ENCODE measurements around the gene PRKG1.

PRKG1 gene

DNA sequence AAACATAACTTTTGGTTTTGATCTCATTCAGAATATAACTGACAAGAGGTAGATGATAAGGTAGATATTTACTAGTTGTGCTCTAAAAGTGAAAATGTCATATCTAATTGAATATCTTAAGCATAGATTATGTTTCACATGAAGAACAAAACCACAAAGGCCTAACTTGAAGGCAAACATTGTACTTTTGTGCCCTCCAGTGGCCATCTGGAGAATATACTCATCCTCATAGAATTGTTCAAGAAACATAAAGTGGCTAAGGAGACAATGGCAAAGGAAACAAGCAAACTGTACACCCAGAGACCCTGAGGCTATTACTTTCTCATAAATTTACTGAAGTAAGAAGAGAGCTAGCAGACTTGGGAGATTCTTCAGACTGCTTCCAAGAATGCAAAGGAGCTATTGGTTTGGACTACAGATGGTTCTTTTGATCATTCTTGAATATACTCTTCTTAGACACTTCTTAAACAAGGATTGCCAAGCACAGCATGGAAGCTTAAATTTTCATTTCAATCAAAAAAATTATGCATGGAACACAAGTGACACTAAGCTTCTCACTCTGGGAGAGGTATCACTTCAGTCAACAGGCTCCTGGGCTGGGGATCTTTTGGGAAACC, 1141.6 kb downstream of the PRKG1 start:
- no peak overlapping the region for H3K27ac ChIP-seq (ENCODE audit: low read depth, low read length)
- no peak overlapping the region for H3K9ac ChIP-seq (ENCODE audit: low read length in 5 of 5)
- no peaks in the 10 kb centered on the region for H3K27me3 ChIP-seq (ENCODE audit: control insufficient read depth in 5 of 5, insufficient read depth in 4 of 5, low read length in 5 of 5)
- H3K4me3 ChIP-seq (ENCODE audit: low read depth in 1 of 5, low read length in 5 of 5), result no peak overlapping the region
- H3K36me3 ChIP-seq (ENCODE audit: control insufficient read depth in 5 of 5, insufficient read depth in 5 of 5, low read length in 5 of 5), result no peaks in the 10 kb centered on the region
- H3K4me1 ChIP-seq (ENCODE audit: control insufficient read depth in 5 of 5, insufficient read depth in 5 of 5, low read length in 5 of 5), result peaks cover 0 to 10% (median 0%) of the 10 kb centered on the region in 5 donors
- H3K9me3 ChIP-seq (ENCODE audit: control insufficient read depth in 5 of 5, low read length in 5 of 5), result no peaks in the 10 kb centered on the region

DNA sequence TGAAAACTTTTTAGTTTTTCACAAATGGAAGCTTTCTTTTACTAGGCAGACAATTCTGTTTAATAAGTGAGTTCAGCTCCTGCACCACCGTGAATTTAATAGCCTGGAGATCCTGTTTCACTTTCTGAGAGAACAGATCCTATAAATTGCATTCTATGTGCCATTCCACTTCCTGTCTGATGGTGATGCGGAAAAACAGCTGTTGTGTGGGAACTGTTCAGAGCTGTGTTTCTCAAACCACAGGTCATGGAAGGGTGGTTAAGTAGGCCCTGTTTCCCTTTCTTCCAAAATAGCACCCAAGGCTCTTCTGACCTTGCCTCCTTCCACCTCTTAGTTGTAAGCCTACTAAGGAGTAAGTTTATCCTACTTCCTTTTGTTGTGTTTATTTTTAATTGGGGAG, 1142.6 kb downstream of the PRKG1 start:
- H3K27ac ChIP-seq (ENCODE audit: low read depth, low read length), result no peak overlapping the region
- H3K4me1 ChIP-seq (ENCODE audit: control insufficient read depth in 5 of 5, insufficient read depth in 5 of 5, low read length in 5 of 5), result peaks cover 0 to 10% (median 0%) of the 10 kb centered on the region in 5 donors
- no peak overlapping the region for H3K4me3 ChIP-seq (ENCODE audit: low read depth in 1 of 5, low read length in 5 of 5)
- H3K9me3 ChIP-seq (ENCODE audit: control insufficient read depth in 5 of 5, low read length in 5 of 5), result no peaks in the 10 kb centered on the region
- no peaks in the 10 kb centered on the region for H3K36me3 ChIP-seq (ENCODE audit: control insufficient read depth in 5 of 5, insufficient read depth in 5 of 5, low read length in 5 of 5)
- H3K27me3 ChIP-seq (ENCODE audit: control insufficient read depth in 5 of 5, insufficient read depth in 4 of 5, low read length in 5 of 5), result no peaks in the 10 kb centered on the region
- no peak overlapping the region for H3K9ac ChIP-seq (ENCODE audit: low read length in 5 of 5)

DNA sequence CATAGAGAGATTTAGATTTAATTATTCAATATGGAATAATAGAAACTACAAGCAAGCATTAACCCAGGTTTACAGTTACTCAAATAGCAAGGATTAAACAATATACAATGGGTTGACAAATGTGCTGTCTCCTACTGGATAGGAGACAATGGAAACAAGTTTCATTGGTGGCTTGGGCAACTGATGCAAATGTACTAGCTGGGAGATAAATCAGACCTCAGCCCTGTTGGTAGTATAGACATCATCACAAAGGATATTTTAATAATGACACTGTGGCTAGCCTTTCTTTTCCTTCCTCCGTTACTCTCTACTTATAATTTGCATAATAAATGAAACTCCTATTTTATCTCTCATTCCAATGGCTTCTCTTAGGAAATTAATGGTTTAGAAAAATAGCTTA, 1143.2 kb downstream of the PRKG1 start:
- Histone ChIP-seq H3K36me3 (ENCODE audit: control insufficient read depth in 5 of 5, insufficient read depth in 5 of 5, low read length in 5 of 5) (no peaks in the 10 kb centered on the region), H3K27me3 (ENCODE audit: control insufficient read depth in 5 of 5, insufficient read depth in 4 of 5, low read length in 5 of 5) (no peaks in the 10 kb centered on the region), H3K4me1 (ENCODE audit: control insufficient read depth in 5 of 5, insufficient read depth in 5 of 5, low read length in 5 of 5) (peaks cover 0 to 6% (median 0%) of the 10 kb centered on the region in 5 donors), H3K9me3 (ENCODE audit: control insufficient read depth in 5 of 5, low read length in 5 of 5) (no peaks in the 10 kb centered on the region), H3K9ac (ENCODE audit: low read length in 5 of 5) (no peak overlapping the region), H3K27ac (ENCODE audit: low read depth, low read length) (no peak overlapping the region), H3K4me3 (ENCODE audit: low read depth in 1 of 5, low read length in 5 of 5) (no peak overlapping the region)

DNA sequence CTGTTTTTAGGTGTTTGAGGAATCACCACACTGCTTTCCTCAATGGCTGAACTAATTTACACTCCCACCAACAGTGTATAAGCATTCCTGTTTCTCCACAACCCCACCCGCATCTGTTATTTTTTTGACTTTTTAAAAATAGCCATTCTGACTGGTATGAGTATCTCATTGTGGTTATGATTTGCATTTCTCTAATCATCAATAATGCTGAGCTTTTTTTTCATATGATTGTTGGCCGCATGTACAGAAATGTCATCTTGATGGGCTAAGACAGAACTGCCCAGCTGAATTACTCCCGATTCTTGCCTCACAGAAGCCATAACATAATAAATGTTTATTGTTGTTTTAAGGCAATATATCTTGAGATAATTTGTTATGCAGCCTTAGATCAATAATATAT, 1146.7 kb downstream of the PRKG1 start:
- H3K9ac ChIP-seq (ENCODE audit: low read length in 5 of 5), result no peak overlapping the region
- H3K27me3 ChIP-seq (ENCODE audit: control insufficient read depth in 5 of 5, insufficient read depth in 4 of 5, low read length in 5 of 5), result no peaks in the 10 kb centered on the region
- no peak overlapping the region for H3K4me3 ChIP-seq (ENCODE audit: low read depth in 1 of 5, low read length in 5 of 5)
- no peaks in the 10 kb centered on the region for H3K36me3 ChIP-seq (ENCODE audit: control insufficient read depth in 5 of 5, insufficient read depth in 5 of 5, low read length in 5 of 5)
- peaks cover 0 to 6% (median 0%) of the 10 kb centered on the region in 5 donors for H3K4me1 ChIP-seq (ENCODE audit: control insufficient read depth in 5 of 5, insufficient read depth in 5 of 5, low read length in 5 of 5)
- H3K9me3 ChIP-seq (ENCODE audit: control insufficient read depth in 5 of 5, low read length in 5 of 5), result no peaks in the 10 kb centered on the region
- no peak overlapping the region for H3K27ac ChIP-seq (ENCODE audit: low read depth, low read length)

DNA sequence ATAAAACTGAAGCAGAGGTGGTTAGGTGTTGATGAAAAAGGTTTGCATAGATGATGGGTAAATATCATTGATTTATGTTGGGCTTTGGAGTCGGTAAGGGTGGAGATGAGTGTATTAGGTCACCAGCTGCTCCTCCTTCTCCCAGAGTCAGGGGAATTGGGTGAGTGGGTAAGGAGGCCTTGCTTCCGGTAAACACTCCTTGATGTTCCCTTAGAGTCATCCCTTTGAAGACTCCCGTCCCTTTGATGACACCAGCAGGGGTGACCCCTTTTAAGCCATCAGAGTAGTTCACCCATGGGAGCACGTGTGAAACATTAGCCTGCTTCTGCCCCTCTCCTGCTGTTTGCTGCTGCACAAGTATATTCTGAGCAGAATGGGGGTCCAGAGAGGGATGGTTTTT, 1147.6 kb downstream of the PRKG1 start:
- H3K27ac ChIP-seq (ENCODE audit: low read depth, low read length), result no peak overlapping the region
- no peak overlapping the region for H3K4me3 ChIP-seq (ENCODE audit: low read depth in 1 of 5, low read length in 5 of 5)
- no peaks in the 10 kb centered on the region for H3K36me3 ChIP-seq (ENCODE audit: control insufficient read depth in 5 of 5, insufficient read depth in 5 of 5, low read length in 5 of 5)
- H3K27me3 ChIP-seq (ENCODE audit: control insufficient read depth in 5 of 5, insufficient read depth in 4 of 5, low read length in 5 of 5), result no peaks in the 10 kb centered on the region
- no peaks in the 10 kb centered on the region for H3K9me3 ChIP-seq (ENCODE audit: control insufficient read depth in 5 of 5, low read length in 5 of 5)
- no peak overlapping the region for H3K9ac ChIP-seq (ENCODE audit: low read length in 5 of 5)
- H3K4me1 ChIP-seq (ENCODE audit: control insufficient read depth in 5 of 5, insufficient read depth in 5 of 5, low read length in 5 of 5), result peaks cover 0 to 4% (median 0%) of the 10 kb centered on the region in 5 donors

DNA sequence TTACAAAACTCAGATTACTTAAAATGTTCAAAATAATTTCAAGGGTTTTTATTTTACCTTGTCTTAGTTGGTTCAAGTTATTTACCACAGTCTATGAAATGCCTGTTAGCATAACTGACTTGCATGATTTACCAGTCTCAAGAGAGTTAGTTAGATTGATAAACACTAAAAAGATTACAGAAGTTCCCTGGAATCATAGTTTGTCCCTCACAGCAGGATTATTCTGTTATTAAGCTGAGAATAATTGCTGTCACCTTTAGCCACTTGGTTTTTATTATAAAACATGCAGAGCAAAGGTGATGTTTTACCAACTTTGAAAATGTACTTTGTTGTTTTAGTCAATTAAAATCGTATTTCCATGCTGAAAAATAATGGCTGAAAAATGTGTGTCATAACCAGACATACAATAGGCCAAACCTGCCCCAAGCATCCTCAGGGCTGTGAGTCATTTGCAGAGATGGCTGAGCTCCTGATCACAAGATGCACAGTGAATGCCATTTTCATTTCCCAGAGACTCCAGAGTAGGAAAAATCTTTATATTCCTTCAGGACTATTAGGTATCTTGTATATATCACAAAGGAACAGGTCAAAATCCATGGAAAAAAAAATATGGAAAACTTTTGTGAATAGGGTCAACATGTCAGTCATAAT, 1152.0 kb downstream of the PRKG1 start:
- Histone ChIP-seq H3K36me3 (ENCODE audit: control insufficient read depth in 5 of 5, insufficient read depth in 5 of 5, low read length in 5 of 5) (no peaks in the 10 kb centered on the region), H3K9me3 (ENCODE audit: control insufficient read depth in 5 of 5, low read length in 5 of 5) (no peaks in the 10 kb centered on the region), H3K4me3 (ENCODE audit: low read depth in 1 of 5, low read length in 5 of 5) (no peak overlapping the region), H3K27ac (ENCODE audit: low read depth, low read length) (no peak overlapping the region), H3K27me3 (ENCODE audit: control insufficient read depth in 5 of 5, insufficient read depth in 4 of 5, low read length in 5 of 5) (no peaks in the 10 kb centered on the region), H3K4me1 (ENCODE audit: control insufficient read depth in 5 of 5, insufficient read depth in 5 of 5, low read length in 5 of 5) (no peaks in the 10 kb centered on the region), H3K9ac (ENCODE audit: low read length in 5 of 5) (no peak overlapping the region)

DNA sequence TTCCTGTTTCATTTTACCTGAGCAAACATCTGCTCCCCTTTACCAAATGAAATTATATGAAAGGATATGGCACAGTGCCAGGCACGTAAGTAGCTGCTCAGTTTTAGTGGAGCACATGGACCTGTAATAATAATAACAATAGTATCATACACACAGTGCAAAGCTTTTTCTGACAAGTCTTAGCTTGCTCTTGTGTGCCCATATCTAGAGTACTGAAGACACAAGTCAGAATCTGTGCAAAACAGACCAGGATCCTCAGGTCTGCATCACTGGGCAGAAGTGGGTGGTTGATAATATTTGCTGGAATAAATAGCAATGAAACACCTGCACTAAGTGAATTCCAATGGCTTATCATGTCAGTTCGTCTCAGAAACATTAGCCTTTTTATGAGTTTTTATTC, 1154.3 kb downstream of the PRKG1 start:
- Histone ChIP-seq H3K27ac (ENCODE audit: low read depth, low read length) (no peak overlapping the region), H3K9me3 (ENCODE audit: control insufficient read depth in 5 of 5, low read length in 5 of 5) (no peaks in the 10 kb centered on the region), H3K9ac (ENCODE audit: low read length in 5 of 5) (no peak overlapping the region), H3K4me1 (ENCODE audit: control insufficient read depth in 5 of 5, insufficient read depth in 5 of 5, low read length in 5 of 5) (no peaks in the 10 kb centered on the region), H3K36me3 (ENCODE audit: control insufficient read depth in 5 of 5, insufficient read depth in 5 of 5, low read length in 5 of 5) (no peaks in the 10 kb centered on the region), H3K27me3 (ENCODE audit: control insufficient read depth in 5 of 5, insufficient read depth in 4 of 5, low read length in 5 of 5) (no peaks in the 10 kb centered on the region), H3K4me3 (ENCODE audit: low read depth in 1 of 5, low read length in 5 of 5) (no peak overlapping the region)

DNA sequence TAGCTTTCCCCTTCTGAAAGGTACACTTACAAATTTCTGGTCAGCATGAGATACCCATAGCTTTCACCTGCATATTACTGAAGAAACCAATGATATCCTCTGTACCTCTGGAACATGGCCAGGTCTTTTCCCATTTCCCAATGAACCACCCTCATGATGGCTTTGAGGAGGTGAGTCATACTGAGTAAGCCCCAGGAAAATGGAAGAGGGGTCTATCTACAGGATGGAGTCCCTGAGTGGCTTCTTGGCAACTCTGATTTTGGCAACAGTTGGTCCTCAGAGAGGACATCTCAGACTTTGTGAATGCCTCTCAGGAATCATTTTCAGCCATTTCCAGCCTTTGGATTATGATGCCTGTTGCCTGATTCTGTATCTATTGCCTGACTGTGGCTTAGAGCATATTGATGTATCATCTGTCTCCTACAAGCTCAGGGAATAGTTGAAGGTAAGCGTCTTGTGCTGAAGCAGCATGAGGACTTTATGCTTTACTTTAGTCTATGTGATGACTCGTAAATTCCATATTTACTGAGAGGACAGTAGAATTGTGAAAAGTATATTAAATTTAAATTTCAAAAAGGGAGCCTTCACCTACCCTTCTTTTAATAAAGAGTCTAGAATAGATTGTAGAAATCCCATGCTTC, 1155.1 kb downstream of the PRKG1 start:
- H3K9ac ChIP-seq (ENCODE audit: low read length in 5 of 5), result no peak overlapping the region
- no peaks in the 10 kb centered on the region for H3K27me3 ChIP-seq (ENCODE audit: control insufficient read depth in 5 of 5, insufficient read depth in 4 of 5, low read length in 5 of 5)
- H3K4me1 ChIP-seq (ENCODE audit: control insufficient read depth in 5 of 5, insufficient read depth in 5 of 5, low read length in 5 of 5), result no peaks in the 10 kb centered on the region
- no peak overlapping the region for H3K27ac ChIP-seq (ENCODE audit: low read depth, low read length)
- H3K4me3 ChIP-seq (ENCODE audit: low read depth in 1 of 5, low read length in 5 of 5), result no peak overlapping the region
- no peaks in the 10 kb centered on the region for H3K36me3 ChIP-seq (ENCODE audit: control insufficient read depth in 5 of 5, insufficient read depth in 5 of 5, low read length in 5 of 5)
- H3K9me3 ChIP-seq (ENCODE audit: control insufficient read depth in 5 of 5, low read length in 5 of 5), result no peaks in the 10 kb centered on the region

DNA sequence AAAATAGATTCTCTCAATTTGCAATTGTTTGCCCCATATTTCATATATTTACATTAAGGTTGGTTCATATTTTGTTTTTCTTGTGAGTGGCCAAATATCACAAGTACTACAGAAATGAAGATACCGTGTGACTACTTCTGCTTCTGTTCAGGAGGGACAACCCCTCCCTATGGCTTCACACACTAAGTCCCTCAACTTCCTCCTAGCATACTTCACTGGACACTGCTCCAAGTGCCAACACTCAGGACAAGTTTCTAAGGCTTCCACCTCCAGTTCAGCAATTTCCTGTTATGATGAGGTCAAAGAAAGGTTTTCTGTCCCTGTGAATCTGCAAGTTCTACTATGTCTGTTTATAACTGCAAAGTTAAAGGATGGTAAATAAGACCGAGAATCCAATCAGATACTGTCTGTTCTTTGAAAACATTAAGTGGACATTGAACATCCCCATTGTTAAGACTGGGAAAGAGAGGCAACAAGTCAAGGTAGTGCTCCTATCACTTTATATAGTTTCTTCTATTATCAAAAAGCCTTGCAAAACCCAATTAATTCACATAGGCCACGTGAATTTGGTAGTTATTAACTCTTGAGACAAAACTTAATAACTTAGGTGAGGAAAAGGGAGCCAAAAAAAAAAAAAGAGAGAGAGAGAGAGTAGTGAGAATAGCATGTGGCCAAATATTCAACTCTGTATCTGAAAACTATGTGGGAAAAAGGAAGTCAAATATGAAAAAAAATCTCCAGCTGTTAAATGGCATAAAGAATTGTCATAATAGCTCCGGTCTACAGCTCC, 1158.5 kb downstream of the PRKG1 start:
- no peak overlapping the region for H3K4me3 ChIP-seq (ENCODE audit: low read depth in 1 of 5, low read length in 5 of 5)
- no peak overlapping the region for H3K9ac ChIP-seq (ENCODE audit: low read length in 5 of 5)

More for the DNA sequence above, 1158.5 kb downstream of the PRKG1 start:
- Histone ChIP-seq H3K4me1 (ENCODE audit: control insufficient read depth in 5 of 5, insufficient read depth in 5 of 5, low read length in 5 of 5) (no peaks in the 10 kb centered on the region), H3K9me3 (ENCODE audit: control insufficient read depth in 5 of 5, low read length in 5 of 5) (no peaks in the 10 kb centered on the region), H3K27me3 (ENCODE audit: control insufficient read depth in 5 of 5, insufficient read depth in 4 of 5, low read length in 5 of 5) (no peaks in the 10 kb centered on the region), H3K27ac (ENCODE audit: low read depth, low read length) (no peak overlapping the region), H3K36me3 (ENCODE audit: control insufficient read depth in 5 of 5, insufficient read depth in 5 of 5, low read length in 5 of 5) (no peaks in the 10 kb centered on the region)

Data from subcutaneous abdominal adipose tissue (tissue), 5 donors.